HG03064 (cell line): ENCODE results near the gene STMND1.

Experiments
- ATAC-seq: cut with Tn5 transposase; IDR thresholded peaks from one replicate; pipeline ENCODE4 v1.9.1; 2021; ENCODE audit warnings: low read depth; ENCODE audit not compliant: unreplicated experiment

STMND1 gene

DNA sequence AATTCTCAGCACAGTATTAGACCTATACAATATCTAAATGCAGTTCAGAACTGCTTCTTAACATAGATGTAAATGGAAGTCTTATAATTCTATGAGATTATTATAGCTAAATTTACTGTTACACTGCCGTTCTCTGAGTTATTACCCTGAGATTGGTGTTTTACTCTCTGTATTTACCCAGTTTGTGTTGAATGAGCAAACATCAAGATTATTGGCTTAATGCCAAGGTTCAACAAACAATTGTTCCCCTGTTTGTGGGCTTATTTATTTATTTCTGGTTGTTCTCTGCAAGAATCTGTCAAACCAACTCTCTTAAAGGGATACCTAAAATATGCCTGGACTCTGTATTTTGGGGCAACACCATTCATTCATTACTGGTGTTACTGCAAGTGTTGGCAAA, 5.2 kb upstream of the STMND1 start:
- ATAC-seq = no peak

DNA sequence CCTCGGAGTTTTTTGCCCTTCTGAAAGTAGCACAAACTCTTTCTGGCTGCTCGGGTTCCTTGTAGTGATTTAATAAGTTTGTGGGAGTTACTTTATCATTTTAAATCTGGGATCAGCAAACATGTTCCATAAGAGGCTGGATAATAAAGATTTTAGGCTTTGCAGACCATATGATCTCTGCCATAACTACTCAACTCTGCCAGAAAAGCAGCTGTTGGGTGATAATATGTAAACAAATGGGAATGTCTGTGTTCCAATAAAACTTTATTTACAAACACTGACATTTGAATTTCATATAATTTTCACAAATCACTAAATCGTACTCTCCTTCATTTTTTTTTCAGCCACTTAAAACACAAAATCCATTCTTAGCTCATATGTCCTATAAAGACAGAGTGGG, 3.9 kb upstream of the STMND1 start:
- ATAC-seq = no peak

DNA sequence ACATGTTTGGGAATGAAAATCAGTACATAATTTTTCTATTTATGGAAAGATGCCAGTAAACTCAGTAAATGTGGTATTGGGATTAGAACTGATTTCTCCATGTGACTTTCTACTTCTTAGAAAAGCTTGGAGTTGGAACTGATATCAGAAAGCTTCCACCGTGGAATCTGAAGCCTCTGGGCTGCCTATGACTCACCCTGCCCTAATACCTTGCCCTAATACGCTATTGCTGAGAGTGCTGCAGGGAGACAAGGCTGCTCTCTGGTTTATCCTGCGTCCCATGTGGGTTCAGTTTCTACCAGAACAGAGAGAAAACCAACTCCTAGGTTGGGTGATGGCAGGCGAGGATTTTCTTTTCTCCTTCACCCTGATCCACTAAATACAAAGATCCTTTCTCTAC, 3.3 kb upstream of the STMND1 start:
- ATAC-seq = no peak

DNA sequence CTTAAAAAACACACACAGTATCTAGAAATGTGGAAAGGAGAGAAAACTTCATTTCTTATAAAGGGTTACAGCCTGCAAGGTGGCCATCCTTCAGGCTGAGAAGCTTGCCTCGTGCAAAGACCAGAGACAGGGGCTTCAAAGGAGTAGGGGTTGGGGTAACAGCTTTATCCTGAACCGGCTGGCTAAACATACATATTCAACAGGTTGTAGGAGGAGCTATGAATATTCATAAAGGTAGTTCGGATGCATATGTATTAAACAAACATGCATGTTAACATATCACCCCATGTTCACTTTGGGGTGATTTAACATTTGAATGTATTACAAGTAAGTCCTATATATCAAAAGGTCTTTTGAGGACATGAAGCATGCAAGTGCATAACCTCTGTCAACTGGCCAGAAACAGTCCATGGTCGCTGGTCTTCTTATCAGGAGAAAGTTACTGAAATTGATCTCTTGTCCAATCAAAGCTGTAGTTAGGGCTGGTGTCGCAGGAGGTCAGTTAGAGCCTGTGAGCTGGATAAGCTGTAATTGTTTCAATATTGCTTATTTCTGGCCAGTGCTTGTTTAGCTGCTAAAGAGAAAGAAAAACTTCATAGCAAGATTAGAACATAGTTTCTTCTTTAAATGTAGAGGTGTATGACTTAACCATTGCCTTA, 2.3 kb upstream of the STMND1 start:
- ATAC-seq = no peak

DNA sequence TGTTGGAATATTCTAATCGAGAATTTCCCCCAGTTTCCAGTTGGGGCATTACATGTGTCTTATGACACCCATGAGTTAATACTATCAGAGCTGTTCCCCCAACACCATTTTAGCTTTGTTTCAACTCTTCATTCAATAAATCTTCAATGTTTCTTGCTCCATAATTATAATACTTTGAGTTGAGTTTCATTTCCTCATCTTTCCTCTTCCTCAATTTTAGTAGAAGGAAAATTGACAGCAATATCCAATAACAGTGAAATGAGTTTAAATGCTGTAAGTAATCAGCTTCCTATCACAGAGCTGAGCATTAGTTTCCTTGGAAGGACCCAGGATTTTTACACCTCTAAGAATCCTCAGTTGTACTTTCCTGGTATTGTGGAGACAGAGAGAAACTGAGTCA, 1.0 kb upstream of the STMND1 start:
- ATAC-seq = no peak

DNA sequence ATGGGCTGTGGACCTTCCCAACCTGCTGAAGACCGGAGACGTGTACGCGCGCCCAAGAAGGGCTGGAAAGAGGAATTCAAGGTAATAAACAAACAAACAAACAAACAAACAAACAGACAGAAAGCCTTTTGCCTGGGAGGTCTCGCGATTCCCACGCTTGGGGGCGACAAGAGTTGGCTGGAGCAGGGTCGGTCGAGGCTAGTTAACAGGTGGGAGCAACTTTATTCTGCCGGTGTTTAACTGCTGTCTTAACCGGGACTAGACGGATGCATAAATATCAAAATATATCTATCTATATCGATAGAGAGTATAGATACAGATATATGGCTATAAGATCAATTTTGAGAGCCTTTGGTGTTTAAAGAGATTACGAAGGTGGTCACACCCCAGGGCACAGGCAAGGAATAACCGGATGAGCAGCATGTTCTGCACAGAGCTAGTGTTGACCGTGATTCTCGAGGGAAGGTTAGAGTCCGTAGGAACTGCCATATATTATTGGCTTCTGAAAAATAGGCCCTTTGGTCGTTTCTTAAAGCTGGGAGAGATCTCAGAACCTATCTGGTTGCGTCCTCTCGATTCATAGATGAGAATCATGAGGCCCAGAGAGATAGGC, 514 bp downstream of the STMND1 start:
- no peak for ATAC-seq

DNA sequence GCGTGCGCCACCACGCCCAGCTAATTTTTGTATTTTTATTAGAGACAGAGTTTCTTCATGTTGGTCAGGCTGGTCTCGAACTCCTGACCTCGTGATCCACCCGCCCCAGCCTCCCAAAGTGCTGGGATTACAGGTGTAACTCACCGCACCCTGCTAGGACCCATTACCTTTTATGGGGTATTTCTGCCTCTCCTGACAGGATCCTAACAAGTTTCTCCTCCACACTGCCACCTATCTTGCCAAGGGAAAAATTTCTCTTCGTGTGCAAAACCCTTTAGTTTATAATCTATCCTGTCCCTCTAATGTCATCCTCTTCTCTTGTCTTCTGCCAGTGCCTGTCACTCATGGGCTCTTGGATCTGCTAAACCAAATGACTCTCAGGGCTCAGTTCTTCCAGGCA, 1.9 kb downstream of the STMND1 start:
- ATAC-seq = no peak

DNA sequence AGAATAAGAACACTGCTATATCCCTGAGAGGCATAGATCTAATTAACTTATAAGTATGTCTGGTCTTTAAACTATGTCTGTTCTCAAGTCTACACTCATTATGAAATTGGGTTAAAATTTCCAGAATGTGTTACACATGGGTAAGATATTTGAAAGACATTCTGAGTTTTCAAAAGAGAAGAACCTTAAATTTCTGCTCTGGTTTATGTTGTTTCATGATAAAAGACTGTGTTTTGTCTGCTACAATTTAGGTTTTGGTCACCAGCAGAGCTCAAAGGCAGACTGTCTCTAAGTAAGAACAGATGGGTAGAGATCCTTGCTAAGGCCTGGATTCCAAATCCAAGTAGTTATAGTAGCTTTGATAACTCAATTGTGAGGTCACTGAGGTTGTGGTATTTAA, 6.0 kb downstream of the STMND1 start:
- ATAC-seq = no peak

DNA sequence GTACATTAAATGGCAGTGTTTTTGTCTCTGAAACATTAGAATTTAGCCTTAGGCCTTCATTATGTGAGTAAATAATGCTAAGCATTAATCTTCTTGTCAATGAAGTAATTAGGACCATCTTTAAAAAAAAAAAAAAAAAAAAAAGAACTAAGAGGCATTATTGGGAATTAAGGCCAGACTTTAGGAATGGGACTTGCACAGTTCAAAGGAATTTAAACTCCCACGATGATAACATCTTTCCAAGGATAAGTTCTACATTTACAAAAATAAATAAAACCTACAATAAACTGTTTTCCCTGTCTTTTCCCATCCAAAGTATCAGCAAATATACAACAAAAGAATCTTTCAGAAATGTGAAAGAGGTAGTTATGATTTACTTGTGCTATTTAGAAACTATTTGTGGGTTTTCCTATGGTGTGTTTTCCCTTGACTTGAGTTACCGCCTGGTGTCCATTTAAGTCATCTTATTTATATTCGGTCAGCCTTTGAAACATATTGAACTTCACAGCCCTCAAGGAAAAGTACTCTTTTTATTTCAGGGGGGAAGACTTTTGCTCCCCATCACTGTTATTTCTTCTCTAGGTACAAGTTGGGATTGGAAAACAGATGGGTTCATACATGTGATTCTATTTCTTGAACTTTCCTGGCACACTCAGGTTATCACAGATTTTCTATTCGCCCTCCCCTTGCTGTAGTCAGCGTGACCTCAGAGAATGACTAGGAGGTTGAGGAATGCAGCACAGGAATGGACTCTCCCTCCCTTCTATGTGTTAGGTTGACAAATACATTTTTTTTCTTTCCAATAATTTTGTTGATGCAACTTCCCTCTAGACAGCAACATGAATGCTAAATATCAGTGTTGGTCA, 13.6 kb downstream of the STMND1 start:
- ATAC-seq = no peak

DNA sequence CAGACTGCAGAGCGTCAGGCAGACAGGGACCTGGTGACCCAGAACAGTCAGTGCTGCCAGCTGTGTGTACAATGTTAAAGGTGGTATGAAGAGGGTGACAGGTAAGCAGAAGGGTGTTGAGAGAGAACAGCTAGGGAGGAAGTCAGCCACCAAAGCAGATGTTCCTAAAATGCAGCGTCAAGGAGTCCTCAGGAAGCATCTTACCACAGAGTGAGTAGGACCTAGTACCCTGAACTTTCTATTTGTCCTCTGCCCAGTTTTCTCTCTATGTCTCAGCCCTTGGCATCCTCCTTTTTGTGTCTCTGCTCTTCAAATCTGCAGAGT, 14.2 kb downstream of the STMND1 start:
- ATAC-seq = no peak

DNA sequence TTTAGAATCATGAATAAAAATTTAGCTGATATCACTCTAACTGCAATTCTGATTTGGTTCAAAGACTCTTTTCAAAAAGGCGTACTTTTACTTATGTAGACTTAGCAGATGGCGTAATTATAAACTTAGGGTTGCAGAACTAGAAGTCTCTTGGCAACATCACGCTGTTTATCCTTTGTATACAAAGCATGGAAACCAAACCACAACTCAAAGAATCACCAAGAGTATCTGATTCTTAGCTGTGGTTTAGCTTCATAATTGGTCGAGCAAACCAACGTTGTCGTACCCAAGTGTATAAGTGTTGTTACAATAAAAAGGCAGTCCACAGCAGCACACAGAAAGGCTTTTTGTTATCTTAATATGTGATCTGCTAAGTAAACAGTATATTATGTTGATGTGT, 18.2 kb downstream of the STMND1 start:
- no peak for ATAC-seq

DNA sequence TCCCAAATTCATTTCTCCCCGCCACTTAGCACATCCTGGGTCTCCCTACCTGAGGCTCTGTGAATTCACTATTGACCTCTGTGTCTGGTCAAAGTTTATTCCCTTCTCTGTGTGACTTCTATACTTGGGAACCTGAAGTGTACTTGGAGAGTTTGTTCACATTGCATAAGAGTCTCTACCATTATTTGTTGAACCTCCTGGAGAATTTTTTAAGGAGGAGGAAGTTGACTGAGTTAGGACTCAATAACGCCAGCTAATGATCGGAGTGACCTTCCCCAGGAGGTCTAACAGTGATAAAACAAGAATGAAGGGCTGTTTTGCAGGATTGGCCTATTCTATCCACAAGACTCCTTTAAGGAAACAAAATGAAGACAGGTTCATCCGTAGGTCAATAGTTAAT, 23.6 kb downstream of the STMND1 start:
- ATAC-seq = no peak

DNA sequence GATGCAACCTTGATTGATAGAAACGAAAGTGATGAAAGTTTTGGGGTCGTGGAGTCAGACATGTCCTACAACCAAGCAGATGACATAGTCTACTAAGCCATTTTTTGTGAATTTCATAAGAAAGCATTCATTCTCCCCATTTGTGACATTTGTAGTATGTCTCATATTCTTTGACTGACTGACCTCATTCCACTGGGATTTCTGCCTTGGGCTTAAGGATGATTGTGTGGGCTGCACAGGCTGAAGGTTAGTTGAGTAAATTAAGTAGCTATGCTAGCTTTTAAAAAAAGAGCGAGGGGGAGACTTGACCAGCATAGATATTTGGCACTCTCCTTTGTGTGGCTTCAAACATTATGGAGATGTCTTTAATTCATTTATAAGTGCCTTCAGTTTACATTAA, 28.9 kb downstream of the STMND1 start:
- ATAC-seq = no peak

DNA sequence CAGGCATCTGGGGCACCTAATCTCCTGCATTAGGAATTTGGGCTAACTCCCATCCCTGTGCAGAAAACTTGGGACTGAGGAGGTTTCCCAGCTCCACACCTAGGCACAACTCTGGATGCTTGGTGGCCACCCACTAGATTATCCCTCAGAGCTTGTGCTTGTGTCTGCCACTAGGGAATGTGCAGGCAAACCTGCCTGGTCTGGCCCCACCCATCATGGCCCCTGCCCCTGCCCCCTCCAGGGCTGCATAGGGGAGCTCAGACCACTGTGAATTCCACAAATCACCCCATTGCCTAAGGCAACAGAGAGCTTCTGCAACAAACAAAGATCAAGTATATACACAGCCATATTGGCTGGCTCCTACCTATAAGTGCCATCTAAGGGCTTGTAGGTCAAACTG, 31.1 kb downstream of the STMND1 start:
- no peak for ATAC-seq

DNA sequence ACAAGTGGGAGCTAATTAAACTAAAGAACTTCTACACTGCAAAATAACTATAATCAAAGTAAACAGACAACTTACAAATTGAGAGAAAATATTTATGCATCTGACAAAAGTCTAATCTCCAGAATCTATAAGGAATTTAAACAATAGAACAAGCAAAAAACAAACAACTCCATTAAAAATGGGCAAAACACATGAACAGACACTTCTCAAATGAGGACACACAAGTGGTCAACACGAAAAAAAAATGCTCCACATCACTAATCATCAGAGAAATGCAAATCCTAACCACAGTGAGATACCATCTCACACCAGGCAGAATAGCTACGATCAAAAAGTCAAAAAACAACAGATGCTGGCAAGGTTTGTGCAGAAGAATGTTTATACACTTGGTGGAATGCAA, 36.2 kb downstream of the STMND1 start:
- ATAC-seq = no peak

DNA sequence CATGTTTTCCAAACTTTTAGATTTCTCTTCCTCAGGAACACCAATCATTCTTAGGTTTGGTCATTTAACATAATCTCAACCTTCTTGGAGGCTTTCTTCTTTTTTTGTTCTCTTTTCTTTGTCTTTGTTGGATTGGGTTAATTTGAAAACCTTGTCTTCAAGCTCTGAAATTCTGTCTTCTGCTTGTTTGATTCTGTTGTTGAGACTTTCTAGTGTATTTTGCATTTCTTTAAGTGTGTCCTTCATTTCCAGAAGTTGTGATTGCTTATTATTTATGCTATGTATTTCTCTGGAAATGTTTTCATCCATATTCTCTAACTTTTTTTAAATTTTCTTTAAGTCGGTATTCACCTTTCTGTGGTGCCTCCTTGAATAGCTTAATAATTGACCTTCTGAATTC, 42.2 kb downstream of the STMND1 start:
- no peak for ATAC-seq

DNA sequence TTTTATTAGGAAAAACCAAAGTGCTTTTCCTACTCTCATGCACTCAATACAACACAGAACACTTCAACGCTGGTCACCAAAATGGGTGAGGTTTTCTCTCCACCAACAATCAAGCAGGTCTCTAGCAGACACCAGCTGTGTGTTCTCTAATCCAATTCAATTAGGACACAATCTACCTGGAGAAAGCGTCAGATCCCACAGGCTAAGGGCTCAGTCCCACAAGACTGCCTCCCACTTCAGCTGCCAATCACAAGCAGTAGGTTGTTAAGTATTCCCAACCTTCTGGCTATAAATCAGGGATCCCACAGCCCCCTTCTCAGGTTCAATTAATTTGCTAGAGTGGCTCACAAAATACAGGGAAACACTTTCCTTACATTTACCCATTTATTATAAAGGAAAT, 47.7 kb downstream of the STMND1 start:
- ATAC-seq = no peak

DNA sequence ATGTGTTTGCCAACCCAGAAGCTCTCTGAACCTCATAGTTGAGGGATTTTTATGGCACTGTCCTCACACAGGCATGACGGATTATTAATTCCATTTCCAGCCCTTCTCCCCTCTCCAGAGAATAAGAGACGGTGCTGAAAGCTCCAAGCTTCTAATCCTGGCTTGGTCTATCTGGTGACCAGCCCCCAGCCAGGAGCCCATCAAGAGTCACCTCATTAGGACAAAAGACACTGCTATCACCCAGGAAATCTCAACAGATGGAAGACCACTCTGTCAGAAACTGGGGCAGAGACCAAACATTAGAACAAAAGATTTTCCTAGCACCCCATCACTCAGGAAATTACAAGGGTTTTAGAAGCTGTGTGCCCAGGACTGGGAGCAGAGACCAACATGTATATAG, 48.2 kb downstream of the STMND1 start:
- no peak for ATAC-seq

DNA sequence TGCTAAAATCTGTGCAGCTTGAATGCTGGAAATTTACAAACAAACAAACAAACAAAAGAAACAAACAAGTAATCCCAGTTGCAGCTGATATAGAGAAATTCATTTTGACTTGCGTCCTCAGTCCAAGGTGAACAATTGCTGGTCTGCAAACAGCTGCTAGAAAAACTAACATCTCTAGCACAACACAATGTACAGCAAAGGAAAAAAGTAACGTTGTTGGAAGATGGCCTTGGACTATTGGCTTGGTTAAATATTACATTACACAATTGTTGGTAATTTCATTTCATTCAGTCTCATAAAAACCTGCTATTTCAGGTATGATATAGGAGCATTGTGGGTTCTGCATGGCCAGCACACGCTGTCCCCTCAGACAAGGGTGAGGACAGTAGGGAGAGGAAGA, 50.0 kb downstream of the STMND1 start:
- no peak for ATAC-seq

DNA sequence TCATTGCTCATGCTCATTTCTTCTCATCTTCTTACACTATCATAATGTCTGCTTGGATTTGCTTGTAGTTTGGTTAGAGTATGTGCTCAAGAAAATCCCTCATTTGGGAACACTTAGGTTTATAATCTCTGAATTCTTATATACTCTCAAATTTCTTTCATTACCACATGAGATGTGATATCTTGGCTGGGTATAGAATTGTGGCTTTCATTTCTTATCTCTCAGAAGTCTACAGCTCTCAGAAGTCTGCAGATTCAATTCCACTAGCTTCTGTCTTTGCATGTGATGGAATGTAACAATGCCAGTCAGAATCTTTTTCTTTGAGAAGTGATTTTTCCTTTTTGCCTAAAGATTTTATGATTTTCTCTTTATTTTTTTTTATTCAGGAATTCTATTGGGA, 50.9 kb downstream of the STMND1 start:
- ATAC-seq = no peak

DNA sequence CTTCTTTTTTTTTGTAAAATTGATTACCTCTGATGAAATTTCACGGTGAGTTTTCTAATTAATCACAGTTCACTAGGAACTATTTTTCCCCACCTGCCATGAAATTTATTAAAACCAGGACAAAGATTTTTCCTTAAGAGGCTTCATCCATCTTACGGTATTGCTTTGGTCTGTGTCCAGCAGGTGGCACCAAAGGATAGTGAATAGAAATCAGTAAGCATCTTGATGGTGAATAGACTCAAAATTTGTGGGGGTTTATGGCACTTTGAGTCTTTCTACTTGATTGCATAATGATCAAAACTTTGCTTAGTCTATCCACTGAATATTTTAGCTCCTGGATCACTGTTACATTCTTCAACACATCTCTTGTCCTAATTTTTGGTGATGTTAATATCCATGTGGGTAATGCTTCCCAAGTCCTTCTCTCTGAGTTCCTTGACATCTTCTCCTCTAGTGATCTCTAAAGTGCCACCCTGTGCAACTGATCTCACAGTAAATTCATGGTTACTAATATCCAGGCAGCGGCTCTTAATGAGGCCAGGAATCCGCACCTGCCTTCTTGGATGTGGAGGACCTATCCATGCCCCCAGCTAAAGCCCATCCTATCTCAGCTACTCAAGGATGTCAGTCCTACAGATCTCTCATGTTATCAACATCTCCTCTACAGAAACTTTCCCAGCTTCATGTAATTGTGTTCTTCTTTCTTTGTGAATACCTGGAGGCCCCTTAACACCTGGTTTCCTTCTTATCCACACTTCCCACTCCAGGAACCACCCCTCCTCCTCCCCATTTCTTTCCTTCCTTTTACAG, 54.5 kb downstream of the STMND1 start:
- no peak for ATAC-seq
